SHP77 (cell line): ENCODE data around the gene PAPSS1.
"Not testable (repeated sequence)": the region's sequence is repeated elsewhere in the genome, so short reads cannot be mapped to it uniquely, and the experiment has no call there.

Experiments used
- DNase-seq, 2 experiments: peaks; one replicate each; lab custom pipeline; 2025; lab: John Stamatoyannopoulos, UW

Gene PAPSS1

GRCh38 chr4:107719922-107720722, at the start of gene PAPSS1:
Gene PAPSS1, minus strand, starts transcription at chr4:107720234. Its CDS starts 55 bp downstream, at chr4:107720179.
- peak; percentile 66 to 83 for DNase-seq

- peak; percentile 13 to 36 for DNase-seq
Observed at GRCh38 chr4:107760281-107760947, 40.4 kb upstream of the PAPSS1 start.

DNA sequence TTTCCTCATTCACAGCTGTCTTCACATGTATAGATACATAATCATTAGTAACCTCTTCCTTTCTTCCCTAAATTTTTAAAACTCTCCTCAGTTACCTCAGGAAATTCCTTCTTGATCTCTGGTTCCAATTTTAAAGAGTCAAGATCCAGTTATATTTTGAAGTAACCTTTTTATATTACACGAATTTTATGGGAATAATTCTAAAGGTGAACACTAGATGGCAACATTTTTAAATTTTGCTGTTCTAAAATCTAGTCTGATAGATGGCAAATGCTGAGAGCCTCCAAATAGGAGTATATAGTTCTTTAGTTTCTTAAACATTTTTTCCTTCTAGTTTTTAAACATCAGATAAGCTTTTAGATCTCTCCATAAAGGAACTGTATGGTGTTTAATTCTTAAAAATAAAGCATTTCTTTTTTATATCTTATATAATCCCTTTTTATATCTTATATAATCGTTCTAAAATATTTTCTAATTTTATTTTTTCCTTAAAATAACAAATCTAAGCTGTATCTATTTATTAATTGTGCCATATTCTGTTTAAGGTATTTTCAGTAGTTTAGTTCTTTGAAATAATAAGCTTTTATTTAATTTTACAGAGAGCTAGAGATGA, 37.9 kb upstream of the PAPSS1 start:
- peak in 1 of 2 experiments; percentile 3 for DNase-seq

GRCh38 chr4:107757283-107757682, 37.2 kb upstream of the PAPSS1 start:
- DNase-seq = no peak

DNA sequence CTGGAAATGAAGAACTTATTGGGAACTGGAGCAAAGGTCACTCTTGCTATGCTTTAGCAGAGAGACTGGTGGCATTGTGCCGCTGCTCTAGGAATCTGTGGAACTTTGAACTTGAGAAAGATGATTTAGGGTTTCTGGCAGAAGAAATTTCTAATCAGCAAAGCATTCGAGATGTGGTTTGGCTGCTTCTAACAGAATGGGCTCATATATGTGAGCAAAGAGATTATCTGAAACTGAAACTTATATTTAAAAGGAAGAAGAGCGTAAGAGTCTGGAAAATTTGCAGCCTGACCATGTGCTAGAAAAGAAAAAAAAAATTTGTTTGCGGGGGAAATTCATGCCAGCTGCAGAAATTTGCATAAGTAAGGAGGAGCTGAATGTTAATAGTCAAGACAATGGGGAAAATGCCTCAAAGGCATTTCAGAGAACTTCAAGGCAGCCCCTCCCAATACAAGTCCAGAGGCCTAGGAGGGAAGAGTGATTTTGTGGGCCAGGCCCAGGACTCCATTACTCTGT, 35.9 kb upstream of the PAPSS1 start:
- no peak for DNase-seq

- DNase-seq = no peak
Observed at GRCh38 chr4:107751670-107752069, 31.6 kb upstream of the PAPSS1 start.

DNA sequence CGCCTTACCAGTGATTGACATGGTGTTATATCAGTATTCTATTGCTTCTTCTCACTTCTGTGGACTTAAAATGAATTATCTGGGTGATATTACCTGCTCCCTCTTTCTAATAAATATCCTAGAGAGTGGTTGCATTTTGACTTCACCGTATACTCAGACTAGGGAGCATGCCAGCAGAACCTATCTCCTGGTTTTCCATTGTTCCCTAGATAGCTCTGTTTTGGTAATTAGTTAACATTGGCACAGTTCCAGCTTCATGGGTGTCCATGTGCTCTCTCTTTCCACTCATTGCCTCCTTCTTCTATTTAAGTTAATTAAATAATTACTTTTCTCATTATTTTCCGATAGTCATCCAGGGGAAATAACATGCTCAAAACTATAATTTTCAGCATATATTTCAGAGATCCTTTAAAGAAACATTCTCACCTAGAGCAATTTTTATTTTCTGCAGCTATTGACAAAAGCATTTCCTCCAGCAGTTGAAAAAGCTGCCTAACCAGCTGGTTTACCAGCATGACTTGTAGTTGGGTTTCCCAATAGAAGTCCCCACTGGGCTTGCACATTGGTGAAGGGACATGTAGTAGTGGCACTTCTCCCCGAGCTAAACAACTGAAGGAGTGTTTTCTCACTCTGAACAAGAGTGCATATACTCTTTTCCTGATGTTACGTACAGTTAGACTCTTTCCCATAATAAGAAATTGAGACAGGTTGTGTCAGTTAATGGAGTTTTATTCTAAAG, 27.9 kb upstream of the PAPSS1 start:
- DNase-seq = peak in 1 of 2 experiments; percentile 6

GRCh38 chr4:107746161-107746560, 26.1 kb upstream of the PAPSS1 start:
- no peak for DNase-seq

DNA sequence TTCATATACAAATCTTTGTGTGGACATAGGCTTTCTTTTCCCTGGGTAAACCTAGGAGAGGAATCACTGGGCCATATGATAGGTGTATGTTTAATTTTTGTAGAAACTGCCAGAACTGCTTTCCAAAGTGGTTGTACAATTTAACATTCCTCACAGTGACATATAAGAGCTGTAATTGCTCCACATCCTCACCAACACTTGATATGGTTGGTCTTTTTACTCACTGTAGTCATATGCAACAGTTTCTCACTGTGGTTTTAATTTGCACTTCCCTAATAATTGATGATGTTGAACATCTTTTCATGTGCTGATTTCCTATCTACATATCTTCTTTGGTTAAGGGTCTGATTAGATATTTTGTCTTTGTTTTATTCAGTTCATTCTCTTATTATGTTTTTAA, 24.5 kb upstream of the PAPSS1 start:
- no peak for DNase-seq

GRCh38 chr4:107743532-107743931, 23.5 kb upstream of the PAPSS1 start:
- no peak for DNase-seq

DNA sequence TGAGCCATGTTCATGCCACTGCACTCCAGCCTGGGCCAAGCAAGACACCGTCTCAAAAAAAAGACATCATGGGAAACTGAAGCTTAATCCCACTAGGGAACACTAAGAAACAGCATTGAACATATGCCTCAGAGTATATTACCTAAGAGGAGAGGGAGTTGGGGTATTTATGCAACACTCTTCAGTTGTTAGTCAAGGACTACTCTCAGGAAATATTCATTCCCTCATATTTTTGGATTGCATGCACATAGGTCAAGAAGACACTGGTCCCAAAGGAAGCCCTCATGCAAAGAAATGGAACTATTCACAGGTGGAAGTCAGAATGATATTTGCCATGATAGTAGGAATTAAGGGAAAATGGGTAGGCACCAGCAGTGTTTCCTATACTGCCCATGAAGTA, 22.8 kb upstream of the PAPSS1 start:
- DNase-seq = no peak

- DNase-seq = no peak
Observed at GRCh38 chr4:107742196-107742595, 22.2 kb upstream of the PAPSS1 start.

GRCh38 chr4:107740950-107741701, 21.1 kb upstream of the PAPSS1 start:
- no peak for DNase-seq

- no peak for DNase-seq
Observed at GRCh38 chr4:107740381-107740780, 20.3 kb upstream of the PAPSS1 start.

DNA sequence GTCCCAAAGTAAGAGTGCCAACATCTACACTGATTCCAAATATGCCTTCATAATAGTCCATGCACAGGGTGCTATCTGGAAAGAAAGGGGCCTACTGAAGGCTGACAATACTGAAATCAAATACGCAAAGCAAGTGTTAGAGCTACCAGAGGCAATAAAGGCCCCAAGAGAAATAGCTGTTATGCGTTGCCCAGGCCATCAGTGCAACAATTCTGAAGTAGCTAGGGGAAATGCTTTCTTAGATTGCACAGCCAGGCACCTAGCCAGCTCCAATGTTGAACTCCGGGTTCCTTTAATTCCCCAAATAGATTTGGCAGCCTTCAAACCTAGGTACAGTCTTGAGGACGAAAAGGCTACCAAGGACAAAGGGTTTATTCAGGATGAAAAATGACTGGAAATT, 17.4 kb upstream of the PAPSS1 start:
- no peak for DNase-seq

GRCh38 chr4:107736924-107737448, 17.0 kb upstream of the PAPSS1 start:
- peak in 1 of 2 experiments; percentile 2 for DNase-seq

- DNase-seq = no peak
Observed at GRCh38 chr4:107736037-107736436, 16.0 kb upstream of the PAPSS1 start.

- DNase-seq = no peak
Observed at GRCh38 chr4:107734120-107734519, 14.1 kb upstream of the PAPSS1 start.

DNA sequence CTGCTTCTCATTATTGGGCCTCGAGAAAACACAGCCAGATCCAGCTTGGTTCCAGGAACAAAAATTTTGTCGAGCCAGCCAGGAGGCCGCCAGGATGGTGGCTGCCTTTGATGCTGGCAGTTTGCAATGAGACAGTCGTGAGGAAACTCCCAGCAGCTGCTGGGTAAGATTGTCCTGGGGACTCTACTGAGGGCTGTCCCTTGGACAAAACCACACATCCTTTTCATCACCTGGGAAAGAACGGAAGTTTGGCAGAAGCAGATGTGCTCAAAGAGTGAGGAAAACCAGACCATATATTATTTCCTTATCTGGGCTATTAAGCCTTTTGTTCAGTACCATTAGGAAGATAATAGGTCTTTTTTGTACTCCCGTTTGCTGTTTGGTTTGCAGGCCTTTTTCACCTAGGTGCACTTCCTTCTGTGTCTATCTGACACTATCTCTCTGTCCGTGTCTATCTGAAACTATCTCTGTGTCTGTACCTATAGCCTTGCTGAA, 13.4 kb upstream of the PAPSS1 start:
- no peak for DNase-seq

DNA sequence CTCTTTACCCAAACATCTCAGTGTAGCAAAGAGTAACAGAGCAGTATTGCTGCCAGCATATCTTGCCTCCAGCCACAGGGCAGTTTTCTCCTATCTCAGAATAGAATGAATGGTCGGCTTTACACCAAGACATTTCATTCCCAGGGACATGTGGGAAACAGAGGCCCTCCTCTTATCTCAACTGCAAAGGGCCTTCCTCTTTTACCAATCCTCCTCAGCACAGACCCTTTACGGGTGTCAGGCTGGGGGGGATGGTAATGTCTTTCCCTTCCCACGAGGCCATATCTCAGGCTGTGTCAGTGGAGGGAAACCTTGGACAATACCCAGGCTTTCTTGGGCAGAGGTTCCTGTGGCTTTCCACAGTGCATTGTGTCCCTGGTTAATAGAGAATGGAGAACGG, 9.0 kb upstream of the PAPSS1 start:
- DNase-seq = not testable (repeated sequence)
